IMR-90 (cell line): ENCODE results near the gene VWA8. TPM values are rescaled to one million over a fixed set of nuclear protein-coding genes. Genes with fewer than 3 reads are reported as not detected.

Source experiments
- ATAC-seq: fragments of 200-7000 bp; cut with Tn5 transposase; 2 replicates; pipeline ENCODE4 v1.9.1; 2020; ENCODE audit warnings: low read depth, mild to moderate bottlenecking, moderate library complexity
- BruUV-seq: library from RNA; stranded (reverse); fragments of 400-500 nt; replicated peaks from 2 replicates; lab custom pipeline; 2021; lab: Mats Ljungman, UMichigan
- CTCF ChIA-PET: fragments of 300-600 bp; formaldehyde crosslinking; extraction: SDS; loops from one replicate; lab custom pipeline; 2021; ENCODE audit warnings: antibody characterized with exemption; lab: Yijun Ruan, JAX
- POLR2A ChIA-PET: fragments of 300-600 bp; sonication (Branson Sonifier 250); formaldehyde crosslinking; loops from one replicate; lab custom pipeline; 2022; ENCODE audit warnings: antibody characterized with exemption; ENCODE audit not compliant: unreplicated experiment; lab: Charles Lee
- DNase-seq: peaks from one replicate; pipeline ENCODE4 v3.0.0; 2013
- H2AFZ ChIP-seq: replicated peaks from 2 replicates; pipeline ENCODE3; 2013; ENCODE audit warnings: low read length, mild to moderate bottlenecking; ENCODE audit not compliant: poor library complexity
- H2AK5ac ChIP-seq: 2 replicates; pipeline ENCODE4 v1.6.1; 2013; ENCODE audit warnings: low read depth, low read length, inconsistent platforms
- H2AK9ac ChIP-seq: replicated peaks from 2 replicates; pipeline ENCODE3; 2013; ENCODE audit warnings: mild to moderate bottlenecking, low read depth, low read length, moderate library complexity; ENCODE audit not compliant: poor library complexity
- H2BK120ac ChIP-seq: 2 replicates; pipeline ENCODE4 v1.6.1; 2013; ENCODE audit warnings: low read depth, low read length, inconsistent platforms
- H2BK15ac ChIP-seq: 3 replicates; pipeline ENCODE4 v1.6.1; 2013; ENCODE audit warnings: low read depth, low read length, inconsistent platforms
- H2BK20ac ChIP-seq: 2 replicates; pipeline ENCODE4 v1.6.1; 2013; ENCODE audit warnings: low read depth, mild to moderate bottlenecking, inconsistent platforms, low read length, moderate library complexity
- H2BK5ac ChIP-seq: 2 replicates; pipeline ENCODE4 v1.6.1; 2013; ENCODE audit warnings: mild to moderate bottlenecking, low read depth, low read length, inconsistent platforms; ENCODE audit not compliant: poor library complexity, severe bottlenecking
- H3K14ac ChIP-seq: replicated peaks from 2 replicates; pipeline ENCODE4 v1.6.1; 2013; ENCODE audit warnings: low read depth, low read length, inconsistent platforms
- H3K18ac ChIP-seq: 2 replicates; pipeline ENCODE4 v1.6.1; 2013; ENCODE audit warnings: low read depth, low read length, control low read depth
- H3K23ac ChIP-seq: 2 replicates; pipeline ENCODE4 v1.6.1; 2013; ENCODE audit warnings: low read depth, low read length, inconsistent platforms
- H3K27ac ChIP-seq: 2 replicates; pipeline ENCODE4 v1.5.1; 2013; ENCODE audit warnings: mild to moderate bottlenecking, control low read depth, low read length; ENCODE audit not compliant: insufficient read depth
- H3K27me3 ChIP-seq: 2 replicates; pipeline ENCODE4 v1.6.1; 2013; ENCODE audit warnings: low read length; ENCODE audit not compliant: control insufficient read depth, insufficient read depth
- H3K36me3 ChIP-seq: 2 replicates; pipeline ENCODE4 v1.6.1; 2013; ENCODE audit warnings: low read length, mixed read lengths; ENCODE audit not compliant: control insufficient read depth, insufficient read depth
- H3K4ac ChIP-seq: 2 replicates; pipeline ENCODE4 v1.6.1; 2013; ENCODE audit warnings: low read depth, low read length, inconsistent platforms
- H3K4me1 ChIP-seq: 2 replicates; pipeline ENCODE4 v1.6.1; 2013; ENCODE audit warnings: low read length, mixed read lengths; ENCODE audit not compliant: control insufficient read depth, insufficient read depth
- H3K4me2 ChIP-seq: 2 replicates; pipeline ENCODE4 v1.6.1; 2013; ENCODE audit warnings: low read depth, mild to moderate bottlenecking, control low read depth, low read length, moderate library complexity
- H3K4me3 ChIP-seq: 2 replicates; pipeline ENCODE4 v1.5.1; 2013; ENCODE audit warnings: low read depth, mild to moderate bottlenecking, control low read depth, low read length, moderate library complexity; ENCODE audit not compliant: insufficient read depth
- H3K56ac ChIP-seq: 2 replicates; pipeline ENCODE4 v1.6.1; 2013; ENCODE audit warnings: low read length, inconsistent platforms; ENCODE audit not compliant: insufficient read depth; ENCODE audit errors: extremely low read depth
- H3K79me1 ChIP-seq, 2 experiments: 2 replicates each; pipeline ENCODE4 v1.6.1; 2013; ENCODE audit warnings: low read length in 2 of 2, inconsistent platforms in 1 of 2, low read depth in 1 of 2
- H3K9ac ChIP-seq: 2 replicates; pipeline ENCODE4 v1.6.1; 2013; ENCODE audit warnings: low read depth, low read length, control low read depth
- H3K9me1 ChIP-seq: 2 replicates; pipeline ENCODE4 v1.6.1; 2013; ENCODE audit warnings: low read length, inconsistent platforms; ENCODE audit not compliant: insufficient read depth
- H3K9me3 ChIP-seq: 2 replicates; pipeline ENCODE4 v1.6.1; 2013; ENCODE audit warnings: low read length; ENCODE audit not compliant: control insufficient read depth, insufficient read depth
- H4K20me1 ChIP-seq: 2 replicates; pipeline ENCODE4 v1.6.1; 2013; ENCODE audit warnings: low read length, inconsistent platforms; ENCODE audit not compliant: insufficient read depth
- H4K5ac ChIP-seq: 2 replicates; pipeline ENCODE4 v1.6.1; 2013; ENCODE audit warnings: mild to moderate bottlenecking, low read depth, low read length, control low read depth
- H4K8ac ChIP-seq, 2 experiments: 2 replicates each; pipeline ENCODE4 v1.6.1; 2013; ENCODE audit warnings: low read depth in 2 of 2, low read length in 2 of 2, control low read depth in 1 of 2, inconsistent platforms in 1 of 2
- H4K91ac ChIP-seq: 2 replicates; pipeline ENCODE4 v1.6.1; 2013; ENCODE audit warnings: low read depth, low read length, inconsistent platforms; ENCODE audit not compliant: insufficient read depth
- BHLHE40 ChIP-seq: fragments of 150-350 bp; IDR thresholded peaks from 2 replicates; pipeline ENCODE4 v1.6.1; 2016; ENCODE audit warnings: mild to moderate bottlenecking, low read depth, low read length
- CEBPB ChIP-seq: IDR thresholded peaks from 2 replicates; pipeline ENCODE4 v1.6.1; 2012; ENCODE audit warnings: low read depth, low read length, improper control_type of control experiment
- CHD1 ChIP-seq: IDR thresholded peaks from 2 replicates; pipeline ENCODE4 v1.6.1; 2012; ENCODE audit warnings: low read depth, low read length, improper control_type of control experiment
- MAFK ChIP-seq: IDR thresholded peaks from 2 replicates; pipeline ENCODE4 v1.6.1; 2012; ENCODE audit warnings: low read depth, low read length, improper control_type of control experiment
- MAZ ChIP-seq: IDR thresholded peaks from 2 replicates; pipeline ENCODE4 v1.6.1; 2012; ENCODE audit warnings: low read depth, mild to moderate bottlenecking, low read length, improper control_type of control experiment, moderate library complexity, borderline replicate concordance
- NFE2L2 ChIP-seq: fragments of 150-350 bp; IDR thresholded peaks from 2 replicates; pipeline ENCODE4 v1.6.1; 2016; ENCODE audit warnings: low read depth, mild to moderate bottlenecking, low read length
- POLR2A ChIP-seq: IDR thresholded peaks from 2 replicates; pipeline ENCODE4 v1.6.1; 2012; ENCODE audit warnings: mild to moderate bottlenecking, low read depth, low read length
- RAD21 ChIP-seq: IDR thresholded peaks from 2 replicates; pipeline ENCODE4 v1.6.1; 2012; ENCODE audit warnings: low read length, improper control_type of control experiment
- RCOR1 ChIP-seq: IDR thresholded peaks from 2 replicates; pipeline ENCODE4 v1.6.1; 2012; ENCODE audit warnings: mild to moderate bottlenecking, low read length, improper control_type of control experiment; ENCODE audit not compliant: insufficient replicate concordance
- RFX5 ChIP-seq: IDR thresholded peaks from 2 replicates; pipeline ENCODE4 v1.8.0; 2012; ENCODE audit warnings: low read depth, mild to moderate bottlenecking, low read length, moderate library complexity
- SMC3 ChIP-seq: fragments of 150-350 bp; IDR thresholded peaks from 2 replicates; pipeline ENCODE4 v1.6.1; 2016; ENCODE audit warnings: low read depth, mild to moderate bottlenecking, antibody characterized with exemption, low read length, moderate library complexity
- WGBS, 2 experiments: methylation state at CpG; one replicate each; pipeline versions ENCODE4 v1.1.5 to v1.1.7; 2013; ENCODE audit warnings: missing lambda C conversion rate in 2 of 2; ENCODE audit not compliant: insufficient read length in 1 of 2; ENCODE audit errors: extremely low coverage in 2 of 2; 5-methylcytosine and 5-hydroxymethylcytosine counted together
- dilution Hi-C: fragments of 300-500 bp; cut with HindIII; formaldehyde crosslinking; loops from one replicate; pipeline ENCODE4 v1.14.3; 2018; ENCODE audit warnings: low sequenced_read_pairs; ENCODE audit not compliant: unreplicated experiment
- in situ Hi-C: fragments of 300-500 bp; cut with MboI; formaldehyde crosslinking; loops from 3 replicates; pipeline ENCODE4 v1.14.3; 2019; ENCODE audit warnings: low sequenced_read_pairs, inconsistent platforms, mixed read lengths
- intact Hi-C: fragments of 100-400 bp; cut with micrococcal nuclease; formaldehyde crosslinking; loops from 2 replicates; pipeline ENCODE4 v1.10.0; 2022
- polyA plus RNA-seq, 3 experiments: library from polyadenylated mRNA; depleted of rRNA; stranded (reverse); fragments of >200 nt; gene quantifications; 2 replicates each; pipeline ENCODE4 v1.2.3, GENCODE V29; 2012; ENCODE audit warnings: low replicate concordance in 1 of 3
- total RNA-seq: library from RNA; depleted of rRNA; stranded (reverse); fragments of >200 nt; gene quantifications from 2 replicates; pipeline ENCODE4 v1.2.3, GENCODE V29; 2012
- TF ChIP-seq, protein P1 (sequence below): fragments of 150-350 bp; IDR thresholded peaks from 2 replicates; pipeline ENCODE4 v1.6.1; 2016; ENCODE audit warnings: low read depth, mild to moderate bottlenecking, low read length, moderate library complexity, borderline replicate concordance
- TF ChIP-seq, protein P2 (sequence below): conservative IDR thresholded peaks from 2 replicates; pipeline ENCODE4 v1.5.1; 2012; ENCODE audit warnings: mild to moderate bottlenecking, low read depth, low read length, improper control_type of control experiment
- TF ChIP-seq, protein P3 (sequence below): fragments of 150-350 bp; IDR thresholded peaks from 2 replicates; pipeline ENCODE4 v1.6.1; 2017; ENCODE audit warnings: mild to moderate bottlenecking, antibody characterized with exemption, low read length, low read depth

The VWA8 gene
- total and polyA plus RNA-seq, 2 of the 4 experiments (the other 2 are of a cell fraction) = 5.9 to 18.3 TPM

DNA sequence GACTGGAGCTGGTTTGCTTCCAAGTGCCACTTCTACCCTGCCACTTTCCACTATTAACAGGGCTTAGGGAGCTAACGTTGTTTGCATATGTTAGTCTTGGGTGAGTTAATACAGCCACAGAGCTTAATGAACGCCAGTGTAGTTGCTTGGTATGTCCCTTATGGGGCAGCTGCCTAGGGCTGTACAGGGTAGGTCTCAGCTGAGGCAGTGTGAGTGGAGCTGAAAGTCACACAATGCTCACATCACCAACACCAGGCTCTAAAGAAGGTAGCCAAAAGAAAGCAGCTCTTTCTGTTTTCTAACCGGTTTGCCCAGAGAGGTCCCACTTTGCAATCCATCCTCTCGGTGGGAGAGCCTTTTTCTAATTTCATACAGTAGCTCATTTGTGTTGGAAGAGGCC, 317.4 kb downstream of the VWA8 start:
- dilution Hi-C loops (no loop called here), intact Hi-C loops (loop anchor here (10.0 kb wide), 1 partner anchor 79 kb away; no protein-coding TSS in a partner anchor), in situ Hi-C loops (loop anchor here (25.0 kb wide), 1 partner anchor 181 kb away; the partner anchor contains the start of gene RGCC)
- DNase-seq (no peak), ATAC-seq (no peak)
- Histone ChIP-seq H3K18ac (peak overlapping the region; percentile 28), H3K4me1 (peaks cover 24% of the 10 kb centered on the region), H3K4ac (peak overlapping the region; percentile 97), H3K27ac (peak overlapping the region; percentile 33), H2BK120ac (peak overlapping the region; percentile 98), H4K91ac (peak overlapping the region; percentile 90), H3K23ac (peak overlapping the region; percentile 88), H3K56ac (0 out of 2 replicates have a peak overlapping the region, but pooled peaks have one; percentile 16), H3K14ac (peak overlapping the region; percentile 94), H2AFZ (peak overlapping the region; percentile 67), H2BK20ac (peak overlapping the region; percentile 99), H2AK9ac (peak overlapping the region; percentile 39), H3K79me1 (peaks cover 3 to 15% of the 10 kb centered on the region in 2 experiments; a peak in 3 of 4 replicates), H3K4me2 (no peak overlapping the region), H3K36me3 (no peaks in the 10 kb centered on the region), H2BK5ac (peak overlapping the region; percentile 51), H3K9me1 (peaks cover 16% of the 10 kb centered on the region), H4K5ac (peak overlapping the region; percentile 56), H3K9me3 (no peaks in the 10 kb centered on the region), H4K8ac (peak overlapping the region; percentile 61 to 71), H4K20me1 (no peaks in the 10 kb centered on the region), H2AK5ac (peak overlapping the region; percentile 98), H3K4me3 (no peak overlapping the region), H3K27me3 (no peaks in the 10 kb centered on the region), H2BK15ac (peak overlapping the region; percentile 98), H3K9ac (no peak overlapping the region)
- TF ChIP-seq POLR2A (no peak), CEBPB (no peak), NFE2L2 (no peak), MAFK (no peak), SMC3 (no peak), CHD1 (no peak), BHLHE40 (no peak), RFX5 (no peak), MAZ (no peak), RAD21 (no peak), RCOR1 (no peak)
- TF ChIP-seq, protein P1, sequence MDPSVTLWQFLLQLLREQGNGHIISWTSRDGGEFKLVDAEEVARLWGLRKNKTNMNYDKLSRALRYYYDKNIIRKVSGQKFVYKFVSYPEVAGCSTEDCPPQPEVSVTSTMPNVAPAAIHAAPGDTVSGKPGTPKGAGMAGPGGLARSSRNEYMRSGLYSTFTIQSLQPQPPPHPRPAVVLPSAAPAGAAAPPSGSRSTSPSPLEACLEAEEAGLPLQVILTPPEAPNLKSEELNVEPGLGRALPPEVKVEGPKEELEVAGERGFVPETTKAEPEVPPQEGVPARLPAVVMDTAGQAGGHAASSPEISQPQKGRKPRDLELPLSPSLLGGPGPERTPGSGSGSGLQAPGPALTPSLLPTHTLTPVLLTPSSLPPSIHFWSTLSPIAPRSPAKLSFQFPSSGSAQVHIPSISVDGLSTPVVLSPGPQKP = no peak
- TF ChIP-seq, protein P2, sequence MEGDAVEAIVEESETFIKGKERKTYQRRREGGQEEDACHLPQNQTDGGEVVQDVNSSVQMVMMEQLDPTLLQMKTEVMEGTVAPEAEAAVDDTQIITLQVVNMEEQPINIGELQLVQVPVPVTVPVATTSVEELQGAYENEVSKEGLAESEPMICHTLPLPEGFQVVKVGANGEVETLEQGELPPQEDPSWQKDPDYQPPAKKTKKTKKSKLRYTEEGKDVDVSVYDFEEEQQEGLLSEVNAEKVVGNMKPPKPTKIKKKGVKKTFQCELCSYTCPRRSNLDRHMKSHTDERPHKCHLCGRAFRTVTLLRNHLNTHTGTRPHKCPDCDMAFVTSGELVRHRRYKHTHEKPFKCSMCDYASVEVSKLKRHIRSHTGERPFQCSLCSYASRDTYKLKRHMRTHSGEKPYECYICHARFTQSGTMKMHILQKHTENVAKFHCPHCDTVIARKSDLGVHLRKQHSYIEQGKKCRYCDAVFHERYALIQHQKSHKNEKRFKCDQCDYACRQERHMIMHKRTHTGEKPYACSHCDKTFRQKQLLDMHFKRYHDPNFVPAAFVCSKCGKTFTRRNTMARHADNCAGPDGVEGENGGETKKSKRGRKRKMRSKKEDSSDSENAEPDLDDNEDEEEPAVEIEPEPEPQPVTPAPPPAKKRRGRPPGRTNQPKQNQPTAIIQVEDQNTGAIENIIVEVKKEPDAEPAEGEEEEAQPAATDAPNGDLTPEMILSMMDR = no peak
- TF ChIP-seq, protein P3, sequence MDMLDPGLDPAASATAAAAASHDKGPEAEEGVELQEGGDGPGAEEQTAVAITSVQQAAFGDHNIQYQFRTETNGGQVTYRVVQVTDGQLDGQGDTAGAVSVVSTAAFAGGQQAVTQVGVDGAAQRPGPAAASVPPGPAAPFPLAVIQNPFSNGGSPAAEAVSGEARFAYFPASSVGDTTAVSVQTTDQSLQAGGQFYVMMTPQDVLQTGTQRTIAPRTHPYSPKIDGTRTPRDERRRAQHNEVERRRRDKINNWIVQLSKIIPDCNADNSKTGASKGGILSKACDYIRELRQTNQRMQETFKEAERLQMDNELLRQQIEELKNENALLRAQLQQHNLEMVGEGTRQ = no peak
- CTCF ChIA-PET = interaction anchor here (0.9 kb wide), 1 partner anchor 9 kb away, joined by 3 read pairs; no protein-coding TSS in a partner anchor
- WGBS, 2 experiments = no CpG with 5 or more reads among the region's 4 CpGs
- BruUV-seq = no TSS peak
- POLR2A ChIA-PET = no interaction called here
